GM12892 (cell line): ENCODE results near the gene SGIP1.
A peak's percentile ranks its signal among the peaks of the same experiment; 100 is the strongest.
"Not testable (repeated sequence)": the region's sequence is repeated elsewhere in the genome, so short reads cannot be mapped to it uniquely, and the experiment has no call there.

Experiments
- DNase-seq: peaks from one replicate; pipeline ENCODE4 v3.0.0; 2011; ENCODE audit not compliant: insufficient read length
- FAIRE-seq: peaks from 2 replicates; lab custom pipeline; 2011; peaks lifted over from hg19 to GRCh38; lab: Jason Lieb, UNC
- POLR2A ChIP-seq: IDR thresholded peaks from 2 replicates; pipeline ENCODE4 v1.6.1; 2011; ENCODE audit warnings: low read depth, low read length, control low read depth
- POLR2AphosphoS5 ChIP-seq: IDR thresholded peaks from 2 replicates; pipeline ENCODE4 v1.6.1; 2011; ENCODE audit warnings: low read depth, low read length, control low read depth
- TAF1 ChIP-seq: IDR thresholded peaks from 2 replicates; pipeline ENCODE4 v1.6.1; 2011; ENCODE audit warnings: low read depth, mild to moderate bottlenecking, control low read depth, low read length, borderline replicate concordance

The SGIP1 gene

GRCh38 chr1:66770694-66771093, 236.7 kb downstream of the SGIP1 start:
- TF ChIP-seq POLR2AphosphoS5: no peak
- no peak for TF ChIP-seq TAF1
- no peak for TF ChIP-seq POLR2A
- no peak for FAIRE-seq
- no peak for DNase-seq

- no peak for FAIRE-seq
- TF ChIP-seq POLR2AphosphoS5 (no peak), TAF1 (no peak), POLR2A (no peak)
- DNase-seq: no peak
These were observed 239.3 kb downstream of the SGIP1 start for GRCh38 chr1:66773227-66773626.

- FAIRE-seq (no peak), DNase-seq (no peak)
- TF ChIP-seq POLR2AphosphoS5 (no peak), TAF1 (no peak), POLR2A (no peak)
These were observed 240.5 kb downstream of the SGIP1 start for GRCh38 chr1:66774438-66774837.

DNA sequence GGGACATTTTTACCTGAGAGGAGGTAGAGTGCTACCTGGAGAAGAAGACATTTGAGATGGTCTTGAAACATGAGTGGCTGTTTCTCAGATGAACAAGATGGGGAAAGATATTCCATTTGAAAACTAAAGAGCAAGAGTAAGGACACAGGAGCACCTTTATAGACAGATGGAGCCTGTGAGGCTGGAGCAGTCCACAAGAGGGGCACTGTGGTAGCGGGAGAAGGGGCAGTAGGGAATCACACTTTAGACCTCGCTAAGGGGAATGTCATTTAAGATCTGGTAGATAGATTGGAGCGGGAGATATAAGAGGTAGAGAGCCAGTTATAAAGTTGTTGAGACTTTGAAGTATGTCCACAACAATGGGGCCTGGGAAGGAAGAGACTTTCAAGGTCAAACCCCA, 241.7 kb downstream of the SGIP1 start:
- TF ChIP-seq TAF1 (no peak), POLR2A (no peak), POLR2AphosphoS5 (no peak)
- DNase-seq (no peak), FAIRE-seq (no peak)

DNA sequence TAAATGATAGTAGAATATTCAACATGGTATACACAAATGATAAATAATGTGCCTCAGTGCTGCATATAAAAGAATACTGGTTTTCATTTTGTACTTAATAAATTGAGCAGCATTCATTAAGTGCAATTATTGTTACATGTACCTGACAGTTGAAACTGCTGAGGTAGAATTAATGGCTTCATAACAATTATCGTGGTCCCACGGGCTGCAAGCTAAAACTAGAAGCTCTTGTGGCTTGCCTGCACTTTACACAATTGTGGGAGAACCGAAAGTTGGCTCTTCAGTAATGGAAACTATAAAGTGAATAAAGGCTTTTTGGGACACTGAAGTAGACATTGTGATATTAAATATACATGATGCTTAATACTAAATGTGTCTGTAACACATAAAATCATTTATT, 243.9 kb downstream of the SGIP1 start:
- FAIRE-seq (no peak), DNase-seq (no peak)
- TF ChIP-seq POLR2A: no peak
- TF ChIP-seq TAF1: no peak
- no peak for TF ChIP-seq POLR2AphosphoS5

GRCh38 chr1:66778266-66778665, 244.3 kb downstream of the SGIP1 start:
- FAIRE-seq (no peak), DNase-seq (no peak)
- TF ChIP-seq POLR2AphosphoS5 (no peak), POLR2A (no peak), TAF1 (no peak)

GRCh38 chr1:66778969-66779368, 245.0 kb downstream of the SGIP1 start:
- FAIRE-seq (no peak), DNase-seq (no peak)

DNA sequence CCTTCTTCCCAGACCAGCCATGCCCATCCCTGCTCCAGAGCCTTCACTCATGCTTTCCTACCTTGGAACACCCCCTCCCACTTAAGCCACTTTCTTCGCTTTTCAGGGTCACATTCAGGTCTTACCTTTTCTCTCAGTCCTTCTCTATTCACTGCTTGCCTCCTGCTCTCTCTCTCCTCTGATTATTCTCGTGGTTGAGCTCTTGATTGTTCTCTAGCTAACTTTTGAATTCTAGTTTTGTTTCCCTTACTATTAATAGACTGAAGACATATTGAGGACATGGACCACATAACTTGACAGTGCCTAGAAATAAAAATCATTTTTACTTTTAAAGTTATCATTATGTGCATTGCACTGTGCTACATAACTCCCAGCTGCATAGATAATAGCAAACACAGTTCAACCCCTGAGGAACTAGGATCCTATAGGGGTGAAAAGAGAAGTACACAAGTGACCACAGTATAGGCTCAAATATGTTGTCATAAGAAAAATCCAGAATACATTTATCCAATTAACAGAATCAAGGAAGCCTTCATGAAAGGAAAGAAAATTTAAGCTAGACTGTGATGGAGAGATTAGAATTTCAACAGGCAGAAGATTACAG, 245.6 kb downstream of the SGIP1 start:
- DNase-seq (no peak), FAIRE-seq (no peak)
- TF ChIP-seq TAF1: no peak
- TF ChIP-seq POLR2A: no peak
- no peak for TF ChIP-seq POLR2AphosphoS5

More at GRCh38 chr1:66778969-66779368, 245.0 kb downstream of the SGIP1 start:
- no peak for TF ChIP-seq POLR2AphosphoS5
- no peak for TF ChIP-seq POLR2A
- no peak for TF ChIP-seq TAF1

DNA sequence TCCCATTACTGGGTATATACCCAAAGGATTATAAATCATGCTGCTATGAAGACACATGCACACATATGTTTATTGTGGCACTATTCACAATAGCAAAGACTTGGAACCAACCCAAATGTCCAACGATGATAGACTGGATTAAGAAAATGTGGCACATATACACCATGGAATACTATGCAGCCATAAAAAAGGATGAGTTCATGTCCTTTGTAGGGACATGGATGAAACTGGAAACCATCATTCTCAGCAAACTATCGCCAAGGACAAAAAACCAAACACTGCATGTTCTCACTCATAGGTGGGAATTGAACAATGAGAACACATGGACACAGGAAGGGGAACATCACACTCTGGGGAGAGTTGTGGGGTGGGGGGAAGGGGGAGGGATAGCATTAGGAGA, 251.8 kb downstream of the SGIP1 start:
- DNase-seq, FAIRE-seq: not testable (repeated sequence)

DNA sequence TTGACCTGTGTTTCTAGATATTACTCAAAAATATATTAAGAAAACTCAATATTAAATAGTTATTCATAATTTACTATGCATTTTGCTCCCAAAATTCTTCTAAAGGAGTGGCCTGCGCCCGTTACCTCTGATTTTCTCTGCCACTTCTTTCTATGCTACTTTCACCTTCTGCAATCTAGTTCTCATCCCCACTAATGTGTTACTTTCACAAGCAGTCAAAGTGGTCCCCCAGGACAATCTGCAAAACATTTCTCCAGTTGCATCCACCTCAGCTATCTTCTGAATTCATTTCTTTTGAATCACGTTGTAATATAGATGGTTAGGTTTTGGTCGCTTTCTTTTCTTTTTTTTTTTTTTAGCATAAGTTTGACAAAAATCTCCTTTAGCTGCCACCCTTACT, 253.7 kb downstream of the SGIP1 start:
- FAIRE-seq (no peak), DNase-seq (no peak)
- TF ChIP-seq TAF1 (no peak), POLR2AphosphoS5 (no peak), POLR2A (no peak)

GRCh38 chr1:66788231-66788939, 254.4 kb downstream of the SGIP1 start:
- FAIRE-seq (peak; percentile 82), DNase-seq (no peak)
- TF ChIP-seq POLR2AphosphoS5 (no peak), POLR2A (no peak), TAF1 (no peak)
